DOHH2 (cell line): Measurements from ENCODE around the gene DUSP8.

ENCODE experiments used
- H3F3A ChIP-seq: fragments of 200-600 bp; sonication (generic), shearing (Covaris generic); 2 replicates; pipeline ENCODE4 v1.6.0; 2016; ENCODE audit warnings: antibody characterized with exemption, mild to moderate bottlenecking; ENCODE audit not compliant: control insufficient read depth, insufficient read depth
- H3K27ac ChIP-seq: fragments of 200-600 bp; sonication (generic); 2 replicates; pipeline ENCODE4 v1.5.1; 2014; ENCODE audit warnings: low read depth, mild to moderate bottlenecking, low read length, moderate library complexity
- H3K27me3 ChIP-seq: fragments of 200-600 bp; sonication (generic); 2 replicates; pipeline ENCODE4 v1.6.1; 2014; ENCODE audit warnings: mild to moderate bottlenecking, low read length, mixed read lengths; ENCODE audit not compliant: control insufficient read depth
- H3K36me3 ChIP-seq: fragments of 200-600 bp; sonication (generic); 2 replicates; pipeline ENCODE4 v1.6.1; 2014; ENCODE audit warnings: mild to moderate bottlenecking, low read length, moderate library complexity, mixed read lengths; ENCODE audit not compliant: control insufficient read depth
- H3K4me1 ChIP-seq: fragments of 200-600 bp; sonication (generic); 2 replicates; pipeline ENCODE4 v1.6.1; 2014; ENCODE audit warnings: mild to moderate bottlenecking, low read length, mixed read lengths; ENCODE audit not compliant: control insufficient read depth
- H3K4me2 ChIP-seq: fragments of 200-600 bp; sonication (generic); 2 replicates; pipeline ENCODE4 v1.6.0; 2014; ENCODE audit warnings: mild to moderate bottlenecking, low read length, moderate library complexity
- H3K4me3 ChIP-seq: fragments of 200-600 bp; sonication (generic); 2 replicates; pipeline ENCODE4 v1.5.1; 2014; ENCODE audit warnings: mild to moderate bottlenecking, low read length, mixed read lengths
- H3K79me2 ChIP-seq: fragments of 200-600 bp; sonication (generic); 2 replicates; pipeline ENCODE4 v1.6.1; 2014; ENCODE audit warnings: mild to moderate bottlenecking, low read length, mixed read lengths; ENCODE audit not compliant: control insufficient read depth
- H3K9me2 ChIP-seq: fragments of 200-600 bp; sonication (generic); replicated peaks from 2 replicates; pipeline ENCODE4 v1.6.1; 2014; ENCODE audit warnings: mild to moderate bottlenecking, low read length, mixed read lengths; ENCODE audit not compliant: control insufficient read depth
- H3K9me3 ChIP-seq: fragments of 200-600 bp; sonication (generic); 2 replicates; pipeline ENCODE4 v1.6.1; 2014; ENCODE audit warnings: antibody characterized with exemption, low read length, mixed read lengths; ENCODE audit not compliant: control insufficient read depth, insufficient read depth
- H4K20me1 ChIP-seq: fragments of 200-600 bp; sonication (generic); 2 replicates; pipeline ENCODE4 v1.6.0; 2014; ENCODE audit warnings: low read depth, mild to moderate bottlenecking, antibody characterized with exemption, low read length, moderate library complexity; ENCODE audit not compliant: control insufficient read depth, insufficient read depth
- EZH2phosphoT487 ChIP-seq: fragments of 200-600 bp; sonication (generic); IDR thresholded peaks from 2 replicates; pipeline ENCODE4 v1.6.1; 2017; ENCODE audit warnings: borderline replicate concordance, mild to moderate bottlenecking, antibody characterized with exemption, low read length, moderate library complexity, mixed read lengths
- TF ChIP-seq, protein P1 (sequence below): fragments of 200-600 bp; sonication (generic); IDR thresholded peaks from one replicate; pipeline ENCODE4 v1.5.1; 2014; ENCODE audit warnings: antibody characterized with exemption, mild to moderate bottlenecking, low read depth, low read length; ENCODE audit not compliant: poor library complexity, severe bottlenecking

DUSP8 gene

DNA sequence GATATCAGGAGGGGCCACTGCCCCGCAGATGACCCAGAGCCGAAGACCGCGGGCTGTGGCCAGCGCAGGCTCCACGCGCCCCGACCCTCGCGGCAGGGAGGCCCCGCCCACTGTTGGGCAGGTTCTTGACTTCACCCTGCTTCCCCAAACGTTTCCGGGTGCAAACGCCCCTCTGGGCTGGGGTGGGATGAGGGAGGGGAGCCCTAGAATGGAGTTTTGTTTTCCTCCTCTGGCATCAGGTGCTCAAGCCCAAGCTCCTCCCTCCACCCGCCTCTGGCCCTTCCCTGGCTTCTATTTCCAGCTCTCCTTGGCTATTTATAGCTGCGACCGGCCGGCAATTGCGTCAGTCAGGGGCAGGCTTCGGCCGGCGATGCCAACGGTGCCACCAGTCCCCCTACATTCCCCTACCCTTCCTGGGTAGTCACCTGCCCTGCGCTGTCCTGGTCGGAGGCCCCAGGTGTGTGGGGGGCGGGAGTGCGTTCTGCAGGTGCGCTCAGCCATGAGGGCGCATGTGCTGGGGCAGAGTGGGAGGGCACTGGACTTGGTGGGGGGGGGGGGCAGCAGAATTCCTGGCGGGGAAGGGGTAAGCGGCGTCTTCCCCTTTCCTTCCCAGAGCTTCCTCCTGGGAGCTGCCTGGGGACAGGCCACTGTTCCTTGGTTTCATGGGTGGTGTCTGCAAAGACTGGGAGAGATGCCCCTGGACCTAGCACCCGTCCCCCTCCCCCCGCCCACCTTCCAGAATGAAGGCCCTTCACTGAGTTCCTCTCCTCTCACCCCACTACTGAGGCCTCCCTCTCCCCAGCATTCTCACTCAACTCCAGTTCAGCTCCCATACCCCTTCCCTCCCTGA is 23.6 kb downstream of the DUSP8 start:
- Histone ChIP-seq H3K4me2 (no peak overlapping the region), H3K9me3 (no peaks in the 10 kb centered on the region), H3K27me3 (peaks cover 24% of the 10 kb centered on the region), H3K27ac (no peak overlapping the region), H3K4me3 (no peak overlapping the region), H3K9me2 (no peaks in the 10 kb centered on the region), H3K4me1 (peaks cover 6% of the 10 kb centered on the region; the same call in 1 of the 2 replicates), H3F3A (no peaks in the 10 kb centered on the region), H3K79me2 (no peaks in the 10 kb centered on the region), H3K36me3 (no peaks in the 10 kb centered on the region), H4K20me1 (no peaks in the 10 kb centered on the region)
- TF ChIP-seq, protein P1, sequence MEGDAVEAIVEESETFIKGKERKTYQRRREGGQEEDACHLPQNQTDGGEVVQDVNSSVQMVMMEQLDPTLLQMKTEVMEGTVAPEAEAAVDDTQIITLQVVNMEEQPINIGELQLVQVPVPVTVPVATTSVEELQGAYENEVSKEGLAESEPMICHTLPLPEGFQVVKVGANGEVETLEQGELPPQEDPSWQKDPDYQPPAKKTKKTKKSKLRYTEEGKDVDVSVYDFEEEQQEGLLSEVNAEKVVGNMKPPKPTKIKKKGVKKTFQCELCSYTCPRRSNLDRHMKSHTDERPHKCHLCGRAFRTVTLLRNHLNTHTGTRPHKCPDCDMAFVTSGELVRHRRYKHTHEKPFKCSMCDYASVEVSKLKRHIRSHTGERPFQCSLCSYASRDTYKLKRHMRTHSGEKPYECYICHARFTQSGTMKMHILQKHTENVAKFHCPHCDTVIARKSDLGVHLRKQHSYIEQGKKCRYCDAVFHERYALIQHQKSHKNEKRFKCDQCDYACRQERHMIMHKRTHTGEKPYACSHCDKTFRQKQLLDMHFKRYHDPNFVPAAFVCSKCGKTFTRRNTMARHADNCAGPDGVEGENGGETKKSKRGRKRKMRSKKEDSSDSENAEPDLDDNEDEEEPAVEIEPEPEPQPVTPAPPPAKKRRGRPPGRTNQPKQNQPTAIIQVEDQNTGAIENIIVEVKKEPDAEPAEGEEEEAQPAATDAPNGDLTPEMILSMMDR: no peak
- TF ChIP-seq EZH2phosphoT487: no peak

DNA sequence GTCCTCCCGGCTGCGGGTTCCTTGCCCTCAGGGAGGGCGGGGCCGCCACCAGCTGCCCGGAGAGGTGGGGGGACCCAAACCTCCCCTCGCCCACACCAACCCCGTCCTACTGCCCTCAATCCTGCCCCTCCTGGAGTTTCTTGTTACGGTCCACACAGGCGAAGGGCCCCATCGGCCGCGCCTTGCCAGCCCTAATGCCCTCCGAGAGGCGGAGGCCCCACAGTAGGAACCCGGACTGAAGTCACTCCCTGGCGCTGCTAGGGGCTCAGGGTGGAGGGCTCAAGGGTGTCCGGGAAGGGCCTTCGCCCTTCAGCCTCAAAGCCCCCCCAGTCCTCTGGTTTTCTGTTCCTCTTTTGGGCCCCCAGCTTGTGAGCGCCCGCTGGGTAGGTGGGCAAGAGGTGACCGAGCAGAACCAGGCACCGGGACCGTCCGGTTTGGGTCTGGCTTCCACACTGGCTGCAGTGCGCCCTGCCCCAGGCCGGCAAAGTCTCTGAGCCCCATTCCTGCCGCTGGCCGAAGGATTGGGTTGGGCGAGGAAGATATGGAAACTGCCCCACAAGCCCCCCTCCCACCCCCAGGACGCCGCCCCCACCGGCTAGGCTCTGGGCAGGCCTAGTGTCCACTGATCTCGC is 24.5 kb downstream of the DUSP8 start:
- Histone ChIP-seq H3K4me2 (no peak overlapping the region), H3K4me3 (no peak overlapping the region)

GRCh38 chr11:1546536-1547466 is 25.3 kb downstream of the DUSP8 start:
- peaks cover 24% of the 10 kb centered on the region for H3K27me3 ChIP-seq

More for the DNA sequence above, 24.5 kb downstream of the DUSP8 start:
- peaks cover 24% of the 10 kb centered on the region for H3K27me3 ChIP-seq
- peaks cover 6% of the 10 kb centered on the region; the same call in 1 of the 2 replicates for H3K4me1 ChIP-seq
- H4K20me1 ChIP-seq: no peaks in the 10 kb centered on the region
- TF ChIP-seq EZH2phosphoT487: no peak
- TF ChIP-seq, protein P1: no peak
- H3K9me2 ChIP-seq: no peaks in the 10 kb centered on the region
- H3K9me3 ChIP-seq: no peaks in the 10 kb centered on the region
- H3K36me3 ChIP-seq: no peaks in the 10 kb centered on the region
- H3K27ac ChIP-seq: no peak overlapping the region
- H3K79me2 ChIP-seq: no peaks in the 10 kb centered on the region
- no peaks in the 10 kb centered on the region for H3F3A ChIP-seq

More at GRCh38 chr11:1546536-1547466, 25.3 kb downstream of the DUSP8 start:
- H3K4me3 ChIP-seq: peak overlapping the region; percentile 22; the same call in 1 of the 2 replicates
- H3K27ac ChIP-seq: no peak overlapping the region
- no peaks in the 10 kb centered on the region for H3K36me3 ChIP-seq
- no peaks in the 10 kb centered on the region for H4K20me1 ChIP-seq
- no peaks in the 10 kb centered on the region for H3K9me2 ChIP-seq
- TF ChIP-seq, protein P1: peak; percentile 78
- TF ChIP-seq EZH2phosphoT487: no peak
- H3K4me2 ChIP-seq: peak overlapping the region; percentile 39
- no peaks in the 10 kb centered on the region for H3K79me2 ChIP-seq
- peaks cover 6% of the 10 kb centered on the region; the same call in 1 of the 2 replicates for H3K4me1 ChIP-seq
- no peaks in the 10 kb centered on the region for H3K9me3 ChIP-seq
- no peaks in the 10 kb centered on the region for H3F3A ChIP-seq
